Measurements from ENCODE around the gene EXOSC9. TPM values are rescaled to one million over a fixed set of nuclear protein-coding genes. Genes with fewer than 3 reads are reported as not detected.

The EXOSC9 gene
- total RNA-seq, 1 donor from 2014 or later: 15.6 TPM

DNA sequence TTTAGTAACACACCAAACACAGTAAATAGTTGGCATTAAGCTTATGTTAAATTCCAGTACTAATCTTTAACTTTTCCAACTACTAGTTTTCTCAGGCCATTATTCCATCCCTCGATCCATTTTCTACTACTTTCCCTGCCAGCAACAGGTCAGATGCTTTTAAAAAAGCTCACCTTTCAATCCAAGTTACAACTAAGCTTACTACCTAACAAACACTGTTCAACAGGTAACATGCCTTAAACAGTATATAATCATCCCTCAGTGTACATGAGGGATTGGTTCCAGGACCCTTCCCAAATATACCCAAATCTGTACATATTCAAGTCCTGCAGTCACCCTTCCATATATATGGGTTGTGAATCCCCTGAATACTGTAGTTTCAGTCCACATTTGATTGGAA is 17.1 kb downstream of the EXOSC9 start:
- Histone ChIP-seq H3K9me3 (no peaks in the 10 kb centered on the region), H3K4me1 (peaks cover 6% of the 10 kb centered on the region), H3K4me3 (no peak overlapping the region), H3K27ac (no peak overlapping the region), H3K36me3 (peaks cover 58% of the 10 kb centered on the region), H3K27me3 (ENCODE audit: low read depth) (no peaks in the 10 kb centered on the region)
- ATAC-seq (no peak), DNase-seq (no peak)
- TF ChIP-seq, protein P1, sequence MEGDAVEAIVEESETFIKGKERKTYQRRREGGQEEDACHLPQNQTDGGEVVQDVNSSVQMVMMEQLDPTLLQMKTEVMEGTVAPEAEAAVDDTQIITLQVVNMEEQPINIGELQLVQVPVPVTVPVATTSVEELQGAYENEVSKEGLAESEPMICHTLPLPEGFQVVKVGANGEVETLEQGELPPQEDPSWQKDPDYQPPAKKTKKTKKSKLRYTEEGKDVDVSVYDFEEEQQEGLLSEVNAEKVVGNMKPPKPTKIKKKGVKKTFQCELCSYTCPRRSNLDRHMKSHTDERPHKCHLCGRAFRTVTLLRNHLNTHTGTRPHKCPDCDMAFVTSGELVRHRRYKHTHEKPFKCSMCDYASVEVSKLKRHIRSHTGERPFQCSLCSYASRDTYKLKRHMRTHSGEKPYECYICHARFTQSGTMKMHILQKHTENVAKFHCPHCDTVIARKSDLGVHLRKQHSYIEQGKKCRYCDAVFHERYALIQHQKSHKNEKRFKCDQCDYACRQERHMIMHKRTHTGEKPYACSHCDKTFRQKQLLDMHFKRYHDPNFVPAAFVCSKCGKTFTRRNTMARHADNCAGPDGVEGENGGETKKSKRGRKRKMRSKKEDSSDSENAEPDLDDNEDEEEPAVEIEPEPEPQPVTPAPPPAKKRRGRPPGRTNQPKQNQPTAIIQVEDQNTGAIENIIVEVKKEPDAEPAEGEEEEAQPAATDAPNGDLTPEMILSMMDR (IDR thresholded peaks at IDR 0.05): no peak
- intact Hi-C loops (cut with DNase I): no loop called here

DNA sequence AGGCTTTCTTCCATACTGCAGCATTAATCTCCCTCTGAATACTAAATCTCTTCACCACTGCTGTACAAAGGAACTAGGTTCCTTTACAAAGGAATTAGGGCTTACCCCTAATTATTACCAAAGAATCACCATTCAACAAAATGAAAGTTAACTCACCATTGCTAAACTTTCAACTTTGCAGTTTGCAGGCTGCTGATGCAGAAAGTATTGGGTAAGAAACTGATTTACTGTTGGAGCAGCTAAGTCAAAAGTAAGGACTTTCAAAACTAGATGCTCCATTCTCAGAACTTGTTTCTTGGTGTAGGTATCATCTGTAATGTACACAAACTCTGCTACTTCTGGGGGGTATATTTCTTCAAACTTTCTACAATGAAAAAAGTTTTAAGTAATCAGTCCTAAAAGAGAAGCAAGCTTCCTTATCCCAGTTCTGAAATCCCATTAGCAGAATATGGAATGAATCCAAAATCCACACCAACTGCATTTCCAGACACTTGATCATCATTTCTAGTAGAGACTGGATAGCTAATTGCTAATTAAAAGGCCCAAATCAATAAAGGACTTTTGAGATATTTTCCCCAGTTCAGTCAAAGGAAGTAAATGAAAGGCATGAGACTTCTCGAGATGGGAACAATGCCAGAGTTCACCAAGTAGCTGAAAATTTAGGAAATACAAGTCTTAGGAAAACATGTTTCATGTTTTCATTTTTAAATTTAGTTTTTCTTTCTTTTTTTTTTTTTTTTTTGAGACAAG is 18.3 kb downstream of the EXOSC9 start:
- no peaks in the 10 kb centered on the region for H3K9me3 ChIP-seq
- H3K4me1 ChIP-seq: peaks cover 13% of the 10 kb centered on the region
- no peaks in the 10 kb centered on the region for H3K27me3 ChIP-seq (ENCODE audit: low read depth)
- DNase-seq (no peak), ATAC-seq (no peak)
- TF ChIP-seq, protein P1 (IDR thresholded peaks at IDR 0.05): no peak
- peaks cover 46% of the 10 kb centered on the region for H3K36me3 ChIP-seq
- no peak overlapping the region for H3K27ac ChIP-seq
- intact Hi-C loops (cut with DNase I): no loop called here
- H3K4me3 ChIP-seq: no peak overlapping the region

DNA sequence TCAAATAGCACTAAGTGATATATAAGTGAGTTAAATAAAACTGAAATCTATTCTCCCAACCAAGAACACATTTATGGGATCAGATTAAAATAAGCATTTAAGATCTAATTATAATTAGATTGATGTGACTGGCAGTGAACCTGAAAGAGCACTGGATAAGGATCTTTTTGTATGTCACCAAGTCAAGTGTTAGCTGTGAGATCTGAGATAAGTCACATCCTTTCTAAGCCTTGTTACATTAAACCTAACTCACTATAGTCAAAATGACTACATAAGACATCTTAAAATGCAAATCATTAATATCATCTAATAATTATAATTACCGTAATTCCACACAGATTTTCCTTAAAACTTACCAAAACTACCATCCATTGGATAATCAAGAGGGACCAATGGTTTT is 20.9 kb downstream of the EXOSC9 start:
- Histone ChIP-seq H3K9me3 (no peaks in the 10 kb centered on the region), H3K4me1 (peaks cover 19% of the 10 kb centered on the region), H3K27me3 (ENCODE audit: low read depth) (no peaks in the 10 kb centered on the region), H3K4me3 (no peak overlapping the region), H3K36me3 (peaks cover 21% of the 10 kb centered on the region), H3K27ac (no peak overlapping the region)
- intact Hi-C loops (cut with DNase I): no loop called here
- ATAC-seq: no peak
- no peak for DNase-seq
- TF ChIP-seq, protein P1 (IDR thresholded peaks at IDR 0.05): no peak

GRCh38 chr4:121822796-121823504 is 21.8 kb downstream of the EXOSC9 start:
- Histone ChIP-seq H3K4me1 (peaks cover 19% of the 10 kb centered on the region), H3K9me3 (no peaks in the 10 kb centered on the region), H3K36me3 (peaks cover 21% of the 10 kb centered on the region), H3K4me3 (peak overlapping the region; percentile 80), H3K27ac (peak overlapping the region; percentile 77), H3K27me3 (ENCODE audit: low read depth) (no peaks in the 10 kb centered on the region)
- ATAC-seq: peak in 1 of 2 donors; percentile 19
- DNase-seq: peak; percentile 46
- intact Hi-C loops (cut with DNase I): no loop called here
- TF ChIP-seq, protein P1 (IDR thresholded peaks at IDR 0.05): no peak

DNA sequence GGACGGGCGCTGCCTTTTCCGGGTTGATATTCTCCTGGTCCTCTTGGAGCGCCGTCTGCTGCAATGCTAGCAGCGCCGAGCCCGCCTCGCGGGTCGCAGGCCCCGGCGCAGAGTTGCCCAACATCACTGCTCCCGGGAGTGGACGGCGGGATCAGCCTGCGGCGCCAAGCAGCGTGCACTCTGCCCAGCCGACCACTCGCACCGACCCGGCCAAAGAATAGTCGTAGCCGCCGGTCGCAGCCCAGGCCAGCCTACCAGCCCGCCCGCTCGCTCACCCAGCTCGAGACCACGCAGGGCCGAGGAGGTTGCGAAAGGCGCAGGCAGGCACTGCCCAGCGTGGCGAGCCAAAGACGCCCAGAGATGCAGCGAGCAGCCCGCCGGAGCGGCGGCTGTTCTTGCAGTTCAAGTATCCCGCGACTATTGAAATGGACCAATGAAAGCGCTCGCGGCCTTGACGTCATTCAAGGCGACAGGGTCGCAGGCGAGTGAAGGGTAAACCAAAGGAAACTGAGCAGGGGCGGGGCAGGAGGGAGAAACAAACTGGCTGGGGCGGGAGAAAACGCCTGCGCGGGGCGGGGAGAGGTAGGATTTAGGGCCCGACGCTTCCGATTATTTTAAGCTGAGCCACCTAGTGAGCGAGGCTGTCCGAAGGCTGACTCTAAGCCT is 22.5 kb downstream of the EXOSC9 start, which contains the start of gene CCNA2:
Gene CCNA2 (minus strand): TSS at position 379 of the 666 bp plus-strand sequence. CDS start 255 bp downstream, at position 124.
- peaks cover 21% of the 10 kb centered on the region for H3K36me3 ChIP-seq
- DNase-seq: peak; percentile 97
- H3K4me3 ChIP-seq: peak within 1 kb of the TSS; percentile 80
- intact Hi-C loops (cut with DNase I): no loop called here
- H3K4me1 ChIP-seq: peaks cover 19% of the 10 kb centered on the region
- no peaks in the 10 kb centered on the region for H3K9me3 ChIP-seq
- no peaks in the 10 kb centered on the region for H3K27me3 ChIP-seq (ENCODE audit: low read depth)
- peak within 1 kb of the TSS; percentile 77 for H3K27ac ChIP-seq
- TF ChIP-seq, protein P1 (IDR thresholded peaks at IDR 0.05): no peak
- peak; percentile 100 for ATAC-seq

Measured in lower lobe of right lung (tissue), 2 donors.